ENCODE measurements around the gene TRIM24. TPM values are rescaled to one million over a fixed set of nuclear protein-coding genes. Genes with fewer than 3 reads are reported as not detected.

The TRIM24 gene
- total and polyA plus RNA-seq, 4 donors = 7.5 to 19.7 (median 11.2) TPM

GRCh38 chr7:138436388-138436787 lies 23.7 kb upstream of the TRIM24 start:
- no peak for TF ChIP-seq ATF3 (IDR thresholded peaks at IDR 0.05)
- no peak for TF ChIP-seq RAD21 (IDR thresholded peaks at IDR 0.05)
- TF ChIP-seq CTCF (IDR thresholded peaks at IDR 0.05; ENCODE audit: low read depth, low read length, missing input control) = no peak
- TF ChIP-seq RXRA (IDR thresholded peaks at IDR 0.05) = no peak
- TF ChIP-seq HNF4A (conservative IDR thresholded peaks at IDR 0.05) = no peak
- TF ChIP-seq FOXA1 (IDR thresholded peaks at IDR 0.05) = no peak
- TF ChIP-seq, protein P1, sequence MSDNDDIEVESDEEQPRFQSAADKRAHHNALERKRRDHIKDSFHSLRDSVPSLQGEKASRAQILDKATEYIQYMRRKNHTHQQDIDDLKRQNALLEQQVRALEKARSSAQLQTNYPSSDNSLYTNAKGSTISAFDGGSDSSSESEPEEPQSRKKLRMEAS (IDR thresholded peaks at IDR 0.05) = no peak
- no peak for TF ChIP-seq EGR1 (IDR thresholded peaks at IDR 0.05; ENCODE audit: low read depth in 2 of 2)
- TF ChIP-seq ZBTB33 (IDR thresholded peaks at IDR 0.05) = no peak
- WGBS = 76% methylated on average over 2 of the region's 2 CpGs

DNA sequence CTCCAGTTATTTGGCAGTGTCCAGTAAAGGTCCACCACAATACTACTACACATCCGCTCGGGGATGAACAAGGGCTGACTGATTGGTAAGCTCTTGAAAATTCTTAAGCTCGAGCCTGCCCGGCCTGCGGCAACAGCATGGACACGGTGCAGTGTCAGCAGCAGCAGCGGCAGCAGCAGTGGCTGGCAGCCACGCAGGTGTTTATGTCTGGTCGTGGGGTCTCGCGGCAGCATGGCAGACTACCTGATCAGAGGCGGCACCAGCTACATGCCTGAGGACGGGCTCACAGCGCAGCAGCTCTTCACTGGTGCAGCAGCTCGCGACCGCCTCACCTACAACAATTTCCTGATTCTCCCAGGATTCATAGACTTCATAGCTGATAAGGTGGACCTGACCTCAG lies 19.6 kb upstream of the TRIM24 start:
- DNase-seq (ENCODE audit: low spot score) = no peak
- 98% methylated on average over 17 of the region's 17 CpGs for WGBS
- Histone ChIP-seq H3K36me3 (ENCODE audit: control insufficient read depth in 4 of 4, insufficient read depth in 3 of 4, low read depth in 1 of 4, low read length in 3 of 4) (no peaks in the 10 kb centered on the region), H3K4me1 (ENCODE audit: control insufficient read depth in 4 of 4, insufficient read depth in 4 of 4, low read length in 3 of 4) (no peaks in the 10 kb centered on the region), H3K9ac (ENCODE audit: low read depth in 1 of 2, low read length in 2 of 2) (no peak overlapping the region), H3K27me3 (ENCODE audit: control insufficient read depth in 4 of 4, insufficient read depth in 4 of 4, low read length in 3 of 4) (no peaks in the 10 kb centered on the region), H3K9me3 (ENCODE audit: control insufficient read depth in 4 of 4, low read length in 3 of 4) (no peaks in the 10 kb centered on the region), H3K4me3 (ENCODE audit: low read depth in 1 of 3, low read length in 3 of 3) (no peak overlapping the region), H3K27ac (ENCODE audit: low read depth in 1 of 2, low read length in 2 of 2) (no peak overlapping the region)
- TF ChIP-seq ZBTB33 (IDR thresholded peaks at IDR 0.05) = no peak
- TF ChIP-seq RXRA (IDR thresholded peaks at IDR 0.05) = no peak
- no peak for TF ChIP-seq CTCF (IDR thresholded peaks at IDR 0.05; ENCODE audit: low read depth, low read length, missing input control)
- TF ChIP-seq ATF3 (IDR thresholded peaks at IDR 0.05) = no peak
- TF ChIP-seq, protein P2, sequence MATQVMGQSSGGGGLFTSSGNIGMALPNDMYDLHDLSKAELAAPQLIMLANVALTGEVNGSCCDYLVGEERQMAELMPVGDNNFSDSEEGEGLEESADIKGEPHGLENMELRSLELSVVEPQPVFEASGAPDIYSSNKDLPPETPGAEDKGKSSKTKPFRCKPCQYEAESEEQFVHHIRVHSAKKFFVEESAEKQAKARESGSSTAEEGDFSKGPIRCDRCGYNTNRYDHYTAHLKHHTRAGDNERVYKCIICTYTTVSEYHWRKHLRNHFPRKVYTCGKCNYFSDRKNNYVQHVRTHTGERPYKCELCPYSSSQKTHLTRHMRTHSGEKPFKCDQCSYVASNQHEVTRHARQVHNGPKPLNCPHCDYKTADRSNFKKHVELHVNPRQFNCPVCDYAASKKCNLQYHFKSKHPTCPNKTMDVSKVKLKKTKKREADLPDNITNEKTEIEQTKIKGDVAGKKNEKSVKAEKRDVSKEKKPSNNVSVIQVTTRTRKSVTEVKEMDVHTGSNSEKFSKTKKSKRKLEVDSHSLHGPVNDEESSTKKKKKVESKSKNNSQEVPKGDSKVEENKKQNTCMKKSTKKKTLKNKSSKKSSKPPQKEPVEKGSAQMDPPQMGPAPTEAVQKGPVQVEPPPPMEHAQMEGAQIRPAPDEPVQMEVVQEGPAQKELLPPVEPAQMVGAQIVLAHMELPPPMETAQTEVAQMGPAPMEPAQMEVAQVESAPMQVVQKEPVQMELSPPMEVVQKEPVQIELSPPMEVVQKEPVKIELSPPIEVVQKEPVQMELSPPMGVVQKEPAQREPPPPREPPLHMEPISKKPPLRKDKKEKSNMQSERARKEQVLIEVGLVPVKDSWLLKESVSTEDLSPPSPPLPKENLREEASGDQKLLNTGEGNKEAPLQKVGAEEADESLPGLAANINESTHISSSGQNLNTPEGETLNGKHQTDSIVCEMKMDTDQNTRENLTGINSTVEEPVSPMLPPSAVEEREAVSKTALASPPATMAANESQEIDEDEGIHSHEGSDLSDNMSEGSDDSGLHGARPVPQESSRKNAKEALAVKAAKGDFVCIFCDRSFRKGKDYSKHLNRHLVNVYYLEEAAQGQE (IDR thresholded peaks at IDR 0.05) = no peak
- TF ChIP-seq RAD21 (IDR thresholded peaks at IDR 0.05) = no peak
- TF ChIP-seq, protein P1 (IDR thresholded peaks at IDR 0.05) = no peak
- TF ChIP-seq FOXA1 (IDR thresholded peaks at IDR 0.05) = no peak
- no peak for TF ChIP-seq FOXA2 (IDR thresholded peaks at IDR 0.05)
- no peak for TF ChIP-seq TAF1 (conservative IDR thresholded peaks at IDR 0.05)
- TF ChIP-seq JUND (IDR thresholded peaks at IDR 0.05) = no peak

More at GRCh38 chr7:138436388-138436787, 23.7 kb upstream of the TRIM24 start:
- Histone ChIP-seq H3K4me1 (ENCODE audit: control insufficient read depth in 4 of 4, insufficient read depth in 4 of 4, low read length in 3 of 4) (no peaks in the 10 kb centered on the region), H3K9me3 (ENCODE audit: control insufficient read depth in 4 of 4, low read length in 3 of 4) (peaks cover 0 to 5% (median 3%) of the 10 kb centered on the region in 4 donors), H3K9ac (ENCODE audit: low read depth in 1 of 2, low read length in 2 of 2) (no peak overlapping the region), H3K27me3 (ENCODE audit: control insufficient read depth in 4 of 4, insufficient read depth in 4 of 4, low read length in 3 of 4) (no peaks in the 10 kb centered on the region), H3K4me3 (ENCODE audit: low read depth in 1 of 3, low read length in 3 of 3) (no peak overlapping the region), H3K36me3 (ENCODE audit: control insufficient read depth in 4 of 4, insufficient read depth in 3 of 4, low read depth in 1 of 4, low read length in 3 of 4) (no peaks in the 10 kb centered on the region), H3K27ac (ENCODE audit: low read depth in 1 of 2, low read length in 2 of 2) (no peak overlapping the region)
- DNase-seq (ENCODE audit: low spot score) = no peak

All from liver (tissue), 9 donors.